Spleen (tissue), 11 donors: ENCODE results near the gene GRK4. TPM values are rescaled to one million over a fixed set of nuclear protein-coding genes. Genes with fewer than 3 reads are reported as not detected.
"Not testable (repeated sequence)": the region's sequence is repeated elsewhere in the genome, so short reads cannot be mapped to it uniquely, and the experiment has no call there.

ENCODE experiments used
- DNase-seq: peaks from one replicate; pipeline ENCODE4 v3.0.0-alpha.2; 2020
- H3K27ac ChIP-seq, 8 donors: fragments of 200-600 bp; sonication (generic) in 7 of 8; 1 replicate in 4 of 8; 2 replicates in 4 of 8; pipeline versions ENCODE4 v1.5.0 to v1.8.0; 2016 to 2021; ENCODE audit warnings: inconsistent platforms in 4 of 8, mild to moderate bottlenecking in 4 of 8, moderate library complexity in 1 of 8
- H3K27me3 ChIP-seq, 7 donors: fragments of 200-600 bp; sonication (generic) in 6 of 7; replicated peaks in 1 of 7; 1 replicate in 4 of 7; 2 replicates in 3 of 7; pipeline versions ENCODE4 v1.5.0 to v1.8.0; 2016 to 2021; ENCODE audit warnings: inconsistent platforms in 3 of 7, mild to moderate bottlenecking in 1 of 7
- H3K36me3 ChIP-seq, 6 donors: fragments of 200-600 bp; sonication (generic) in 5 of 6; 1 replicate in 4 of 6; 2 replicates in 2 of 6; pipeline versions ENCODE4 v1.5.0 to v1.8.0; 2016 to 2021; ENCODE audit warnings: inconsistent platforms in 2 of 6
- H3K4me1 ChIP-seq, 6 donors: fragments of 200-600 bp; sonication (generic) in 5 of 6; 1 replicate in 3 of 6; 2 replicates in 3 of 6; pipeline versions ENCODE4 v1.5.0 to v1.8.0; 2016 to 2021; ENCODE audit warnings: inconsistent platforms in 3 of 6
- H3K4me3 ChIP-seq, 8 donors: fragments of 200-600 bp; sonication (generic) in 7 of 8; 1 replicate in 4 of 8; 2 replicates in 4 of 8; pipeline versions ENCODE4 v1.5.0 to v1.8.0; 2016 to 2021; ENCODE audit warnings: inconsistent platforms in 4 of 8, mild to moderate bottlenecking in 4 of 8, moderate library complexity in 2 of 8
- H3K9me3 ChIP-seq, 8 donors: fragments of 200-600 bp; sonication (generic) in 7 of 8; 1 replicate in 4 of 8; 2 replicates in 4 of 8; pipeline versions ENCODE4 v1.5.0 to v1.8.0; 2016 to 2021; ENCODE audit warnings: inconsistent platforms in 4 of 8
- CTCF ChIP-seq, 11 experiments: fragments of 200-600 bp in 7 of 11; fragments of 450-650 bp in 4 of 11; sonication (generic) in 4 of 11; IDR thresholded peaks in 8 of 11; conservative IDR thresholded peaks in 3 of 11; 1 replicate in 7 of 11; 2 replicates in 4 of 11; pipeline versions ENCODE4 v1.4.0 to v1.8.0; 2016 to 2021; ENCODE audit warnings: antibody characterized with exemption in 11 of 11, inconsistent platforms in 4 of 11, mild to moderate bottlenecking in 1 of 11
- POLR2A ChIP-seq, 3 donors: fragments of 450-650 bp; IDR thresholded peaks; one replicate each; pipeline ENCODE4 v1.5.1; 2017; ENCODE audit warnings: antibody characterized with exemption in 3 of 3, mild to moderate bottlenecking in 1 of 3
- POLR2AphosphoS5 ChIP-seq, 3 donors: sonication (generic); formaldehyde crosslinking; IDR thresholded peaks; one replicate each; pipeline ENCODE4 v1.5.1; 2017; ENCODE audit warnings: antibody characterized with exemption in 3 of 3
- WGBS, 5 donors: extraction: QIAGEN DNeasy Blood & Tissue Kit in 3 of 5; methylation state at CpG; one replicate each; pipeline versions ENCODE4 v1.1.5 to v1.1.7; 2013 to 2018; 5-methylcytosine and 5-hydroxymethylcytosine counted together
- intact Hi-C: fragments of 100-400 bp; cut with DNase I; formaldehyde crosslinking; loops from one replicate; pipeline ENCODE4 v1.15.0; 2023; ENCODE audit warnings: low total_unique reads
- polyA plus RNA-seq, 3 donors: library from polyadenylated mRNA; stranded (reverse); fragments of 200-250 nt; gene quantifications; one replicate each; pipeline ENCODE4 v1.2.1, GENCODE V29; 2013
- total RNA-seq, 7 donors: library from RNA; depleted of rRNA in 3 of 7; stranded (reverse); fragments of >200 nt in 3 of 7; fragmentation: NEBNext Ultra II Directional in 4 of 7; extraction: Animal tissue kit (Norgen Biotek cat#: 25700) in 4 of 7; gene quantifications; one replicate each; pipeline versions ENCODE4 v1.1.0 to v1.2.1, GENCODE V29; 2016 to 2021
- donor health status: healthy with polysubstance abuse.
- donor health status: DM: no; HTN: no; CAD: no; lungs with moderate emphysema.
- donor health status: DM: no; HTN: no; CAD: no.
- donor health status: Bipolar disorder and iron deficiency.
- donor health status: healthy.
- donor health status: DM: no; HTN: no; CAD: no.
- donor health status: DM: yes; HTN: yes; CAD: no.

Gene GRK4
- total and polyA plus RNA-seq, 10 donors, result 1.0 to 4.3 (median 2.2) TPM

- no peak overlapping the region for H3K4me3 ChIP-seq
- intact Hi-C loops, result no loop called here
- no peaks in the 10 kb centered on the region for H3K27me3 ChIP-seq
- no peak for TF ChIP-seq POLR2A (IDR thresholded peaks at IDR 0.05)
- no peak for TF ChIP-seq POLR2AphosphoS5 (IDR thresholded peaks at IDR 0.05)
- no peak for TF ChIP-seq CTCF (IDR thresholded peaks at IDR 0.05 in 8 of 11, conservative IDR thresholded peaks at IDR 0.05 in 3 of 11)
- DNase-seq, result peak; percentile 58
- H3K9me3 ChIP-seq, result no peaks in the 10 kb centered on the region
- H3K4me1 ChIP-seq, result peaks cover 21 to 68% (median 48%) of the 10 kb centered on the region in 6 donors
- WGBS, 5 donors, result 85 to 91% (median 87%) methylated on average over 4 of the region's 4 CpGs
- no peaks in the 10 kb centered on the region for H3K36me3 ChIP-seq
- H3K27ac ChIP-seq, result peak overlapping the region in 7 of 8 donors; percentile 27 to 86 (median 78)
Measured at GRCh38 chr4:3046623-3047022, 83.3 kb downstream of the GRK4 start.

- peak; percentile 94 for DNase-seq
- 34 to 50% (median 41%) methylated on average over 20 of the region's 20 CpGs for WGBS, 5 donors
- H3K27me3 ChIP-seq, result no peaks in the 10 kb centered on the region
- TF ChIP-seq CTCF (IDR thresholded peaks at IDR 0.05 in 8 of 11, conservative IDR thresholded peaks at IDR 0.05 in 3 of 11), result peak; percentile 37 to 81 (median 70)
- no peak for TF ChIP-seq POLR2A (IDR thresholded peaks at IDR 0.05)
- TF ChIP-seq POLR2AphosphoS5 (IDR thresholded peaks at IDR 0.05), result peak in 2 of 3 donors; percentile 63 to 67
- peak overlapping the region; percentile 21 to 86 (median 75) for H3K27ac ChIP-seq
- intact Hi-C loops, result no loop called here
- H3K36me3 ChIP-seq, result no peaks in the 10 kb centered on the region
- H3K9me3 ChIP-seq, result no peaks in the 10 kb centered on the region
- peaks cover 13 to 58% (median 41%) of the 10 kb centered on the region in 6 donors for H3K4me1 ChIP-seq
- H3K4me3 ChIP-seq, result peak overlapping the region in 6 of 8 donors; percentile 12 to 62 (median 16)
Measured at GRCh38 chr4:3047464-3048286, 84.3 kb downstream of the GRK4 start.

GRCh38 chr4:3051141-3051897 lies 87.9 kb downstream of the GRK4 start:
- H3K27me3 ChIP-seq, intact Hi-C loops, H3K36me3 ChIP-seq, H3K4me3 ChIP-seq, H3K27ac ChIP-seq: not testable (repeated sequence)
- peaks cover 0 to 30% (median 23%) of the 10 kb centered on the region in 8 donors for H3K9me3 ChIP-seq
- 86 to 97% (median 94%) methylated on average over 9 to 12 of the region's 12 CpGs for WGBS, 5 donors
- DNase-seq, result peak; percentile 42
- H3K4me1 ChIP-seq, result peaks cover 9 to 21% (median 17%) of the 10 kb centered on the region in 6 donors

- Histone ChIP-seq H3K4me3 (no peak overlapping the region), H3K36me3 (peaks cover 0 to 4% (median 0%) of the 10 kb centered on the region in 6 donors), H3K4me1 (peaks cover 0 to 11% (median 10%) of the 10 kb centered on the region in 6 donors), H3K27ac (no peak overlapping the region), H3K9me3 (peaks cover 0 to 34% (median 25%) of the 10 kb centered on the region in 8 donors), H3K27me3 (no peaks in the 10 kb centered on the region)
- 90 to 98% (median 96%) methylated on average over 2 of the region's 2 CpGs for WGBS, 5 donors
- DNase-seq, result no peak
- intact Hi-C loops, result no loop called here
- TF ChIP-seq CTCF (IDR thresholded peaks at IDR 0.05 in 8 of 11, conservative IDR thresholded peaks at IDR 0.05 in 3 of 11) (no peak), POLR2A (IDR thresholded peaks at IDR 0.05) (no peak)
Measured at GRCh38 chr4:3054169-3054759, 90.9 kb downstream of the GRK4 start.
